Uterus (tissue), 2 donors: ENCODE results near the gene SIRT1.

ENCODE experiments used
- POLR2A ChIP-seq, 2 donors: fragments of 450-650 bp; IDR thresholded peaks; one replicate each; pipeline ENCODE4 v1.6.1; 2016; ENCODE audit warnings: antibody characterized with exemption in 2 of 2, mild to moderate bottlenecking in 1 of 2, moderate library complexity in 1 of 2
- TF ChIP-seq, protein P1 (sequence below), 4 experiments: fragments of 200-600 bp in 2 of 4; fragments of 450-650 bp in 2 of 4; sonication (generic) in 2 of 4; IDR thresholded peaks; one replicate each; pipeline ENCODE4 v1.5.1; 2016 to 2019; ENCODE audit warnings: antibody characterized with exemption in 4 of 4, mild to moderate bottlenecking in 2 of 4, moderate library complexity in 1 of 4

DNA sequence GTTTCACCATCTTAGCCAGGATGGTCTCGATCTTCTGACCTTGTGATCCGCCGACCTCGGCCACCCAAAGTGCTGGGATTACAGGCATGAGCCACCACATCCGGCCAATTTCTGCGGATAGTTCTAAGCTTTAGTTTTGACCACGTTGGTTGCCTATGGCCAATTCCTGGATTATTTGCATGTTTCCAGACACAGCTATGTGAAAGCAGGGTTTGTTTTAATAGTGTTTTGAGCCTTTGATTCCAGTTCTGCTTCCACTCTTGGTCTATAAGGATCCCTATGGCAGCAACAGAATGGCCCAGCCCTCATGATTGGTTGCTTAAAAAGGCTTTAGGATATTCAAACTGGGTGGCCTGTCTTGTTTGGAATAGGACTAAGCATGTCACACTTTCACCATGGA, 19.1 kb downstream of the SIRT1 start:
- TF ChIP-seq, protein P1, sequence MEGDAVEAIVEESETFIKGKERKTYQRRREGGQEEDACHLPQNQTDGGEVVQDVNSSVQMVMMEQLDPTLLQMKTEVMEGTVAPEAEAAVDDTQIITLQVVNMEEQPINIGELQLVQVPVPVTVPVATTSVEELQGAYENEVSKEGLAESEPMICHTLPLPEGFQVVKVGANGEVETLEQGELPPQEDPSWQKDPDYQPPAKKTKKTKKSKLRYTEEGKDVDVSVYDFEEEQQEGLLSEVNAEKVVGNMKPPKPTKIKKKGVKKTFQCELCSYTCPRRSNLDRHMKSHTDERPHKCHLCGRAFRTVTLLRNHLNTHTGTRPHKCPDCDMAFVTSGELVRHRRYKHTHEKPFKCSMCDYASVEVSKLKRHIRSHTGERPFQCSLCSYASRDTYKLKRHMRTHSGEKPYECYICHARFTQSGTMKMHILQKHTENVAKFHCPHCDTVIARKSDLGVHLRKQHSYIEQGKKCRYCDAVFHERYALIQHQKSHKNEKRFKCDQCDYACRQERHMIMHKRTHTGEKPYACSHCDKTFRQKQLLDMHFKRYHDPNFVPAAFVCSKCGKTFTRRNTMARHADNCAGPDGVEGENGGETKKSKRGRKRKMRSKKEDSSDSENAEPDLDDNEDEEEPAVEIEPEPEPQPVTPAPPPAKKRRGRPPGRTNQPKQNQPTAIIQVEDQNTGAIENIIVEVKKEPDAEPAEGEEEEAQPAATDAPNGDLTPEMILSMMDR (IDR thresholded peaks at IDR 0.05): no peak
- TF ChIP-seq POLR2A (IDR thresholded peaks at IDR 0.05): no peak
